Mesothelial cell of epicardium (in vitro differentiated cells): ENCODE data around the gene DENND4A. TPM values are rescaled to one million over a fixed set of nuclear protein-coding genes. Genes with fewer than 3 reads are reported as not detected.

Experiments
- DNase-seq, 2 experiments: peaks; one replicate each; pipeline ENCODE4 v3.0.0; 2021; ENCODE audit warnings: low spot score in 2 of 2; ENCODE audit not compliant: unreplicated experiment in 2 of 2
- H3K27ac Mint-ChIP-seq: 2 replicates; pipeline ENCODE4 v1.8.0; 2021; ENCODE audit warnings: mixed read lengths
- H3K27me3 Mint-ChIP-seq: 2 replicates; pipeline ENCODE4 v1.8.0; 2021; ENCODE audit warnings: low read depth, mixed read lengths
- H3K36me3 Mint-ChIP-seq: 2 replicates; pipeline ENCODE4 v1.8.0; 2021; ENCODE audit warnings: mixed read lengths
- H3K4me1 Mint-ChIP-seq: 2 replicates; pipeline ENCODE4 v1.8.0; 2021; ENCODE audit warnings: mixed read lengths
- H3K4me3 Mint-ChIP-seq: 2 replicates; pipeline ENCODE4 v1.8.0; 2021; ENCODE audit warnings: mild to moderate bottlenecking, moderate library complexity, mixed read lengths
- H3K9me3 Mint-ChIP-seq: 2 replicates; pipeline ENCODE4 v1.8.0; 2021; ENCODE audit warnings: mixed read lengths
- CTCF ChIP-seq: fragments of 200-600 bp; sonication (generic); IDR thresholded peaks from one replicate; pipeline ENCODE4 v1.5.0; 2021; ENCODE audit warnings: antibody characterized with exemption; ENCODE audit not compliant: unreplicated experiment
- total RNA-seq: library from RNA; stranded (reverse); gene quantifications from 3 replicates; pipeline ENCODE4 v1.2.1, GENCODE V29; 2021

DENND4A gene
- total RNA-seq, 1 donor from 2014 or later = 23.3 TPM

- TF ChIP-seq CTCF = no peak
- H3K4me3 Mint-ChIP-seq = no peak overlapping the region
- peaks cover 5% of the 10 kb centered on the region for H3K4me1 Mint-ChIP-seq
- no peaks in the 10 kb centered on the region for H3K9me3 Mint-ChIP-seq
- no peaks in the 10 kb centered on the region for H3K36me3 Mint-ChIP-seq
- DNase-seq = no peak
- H3K27me3 Mint-ChIP-seq = peaks cover 5% of the 10 kb centered on the region
- no peak overlapping the region for H3K27ac Mint-ChIP-seq
Observed at GRCh38 chr15:65632780-65633375, 159.2 kb downstream of the DENND4A start.

- H3K4me3 Mint-ChIP-seq = no peak overlapping the region
- H3K9me3 Mint-ChIP-seq = no peaks in the 10 kb centered on the region
- no peak for DNase-seq
- no peaks in the 10 kb centered on the region for H3K4me1 Mint-ChIP-seq
- no peaks in the 10 kb centered on the region for H3K36me3 Mint-ChIP-seq
- no peak overlapping the region for H3K27ac Mint-ChIP-seq
- peaks cover 5% of the 10 kb centered on the region for H3K27me3 Mint-ChIP-seq
- TF ChIP-seq CTCF = no peak
Observed at GRCh38 chr15:65631503-65631902, 160.6 kb downstream of the DENND4A start.

- Mint-ChIP-seq H3K27me3 (peaks cover 2% of the 10 kb centered on the region), H3K36me3 (peaks cover 1% of the 10 kb centered on the region), H3K9me3 (no peaks in the 10 kb centered on the region), H3K4me1 (no peaks in the 10 kb centered on the region), H3K4me3 (no peak overlapping the region), H3K27ac (no peak overlapping the region)
- DNase-seq = no peak
- no peak for TF ChIP-seq CTCF
Observed at GRCh38 chr15:65630760-65631159, 161.3 kb downstream of the DENND4A start.

GRCh38 chr15:65629548-65629947 lies 162.5 kb downstream of the DENND4A start:
- Mint-ChIP-seq H3K4me3 (no peak overlapping the region), H3K36me3 (peaks cover 10% of the 10 kb centered on the region), H3K4me1 (no peaks in the 10 kb centered on the region)

GRCh38 chr15:65626856-65627255 lies 165.2 kb downstream of the DENND4A start:
- H3K4me3 Mint-ChIP-seq = no peak overlapping the region
- H3K4me1 Mint-ChIP-seq = no peaks in the 10 kb centered on the region

More at GRCh38 chr15:65629548-65629947, 162.5 kb downstream of the DENND4A start:
- DNase-seq = no peak
- Mint-ChIP-seq H3K27ac (no peak overlapping the region), H3K27me3 (no peaks in the 10 kb centered on the region), H3K9me3 (no peaks in the 10 kb centered on the region)
- no peak for TF ChIP-seq CTCF

More at GRCh38 chr15:65626856-65627255, 165.2 kb downstream of the DENND4A start:
- no peak for DNase-seq
- Mint-ChIP-seq H3K27ac (no peak overlapping the region), H3K36me3 (peaks cover 15% of the 10 kb centered on the region), H3K9me3 (no peaks in the 10 kb centered on the region), H3K27me3 (no peaks in the 10 kb centered on the region)
- TF ChIP-seq CTCF = no peak
